HL-60/S4 (cell line): ENCODE results near the gene HMGCR.

Source experiments
- in situ Hi-C: fragments of 300-500 bp; cut with MboI; formaldehyde crosslinking; loops from 2 replicates; pipeline ENCODE4 v1.14.3; 2022; ENCODE audit warnings: low sequenced_read_pairs

HMGCR gene

DNA sequence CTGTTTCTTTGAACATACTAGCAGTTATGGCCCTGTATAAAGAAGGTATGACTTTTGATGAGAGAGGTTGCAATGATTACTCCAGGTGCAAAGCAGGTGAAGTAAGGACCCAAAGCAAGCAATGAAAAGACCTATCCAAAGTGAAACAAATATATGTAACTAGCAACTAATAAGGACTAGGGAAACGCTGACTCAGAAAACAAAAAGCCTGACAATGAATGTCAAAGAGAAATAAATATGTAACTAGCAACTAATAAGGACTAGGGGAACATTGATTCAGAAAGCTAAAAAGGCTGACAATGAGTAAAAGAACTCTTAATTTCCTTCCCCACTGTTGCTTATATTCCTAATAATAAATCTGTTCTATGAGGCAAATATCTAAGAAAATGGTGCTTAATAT, 43.1 kb downstream of the HMGCR start:
- in situ Hi-C loops, result no loop called here

DNA sequence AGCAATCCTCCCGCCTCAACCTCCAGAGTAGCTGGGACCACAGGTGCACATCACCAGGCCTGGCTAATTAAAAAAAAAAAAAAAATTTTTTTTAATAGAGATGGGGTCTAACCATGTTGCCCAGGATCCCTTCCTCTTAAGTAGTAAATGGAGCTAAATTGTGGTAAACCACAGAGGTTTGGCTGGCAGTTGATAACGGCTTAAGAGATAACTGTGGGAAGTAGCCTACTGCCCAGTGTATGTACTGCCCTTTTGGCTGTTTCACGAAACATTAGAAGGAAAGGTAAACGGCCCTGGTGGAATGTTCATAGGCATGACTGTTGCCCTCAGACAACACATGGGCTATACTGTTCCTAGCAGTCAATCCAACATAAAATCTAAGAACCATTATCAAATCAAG, 44.4 kb downstream of the HMGCR start:
- in situ Hi-C loops, result no loop called here

GRCh38 chr5:75384218-75384617, 47.2 kb downstream of the HMGCR start:
- in situ Hi-C loops, result no loop called here

DNA sequence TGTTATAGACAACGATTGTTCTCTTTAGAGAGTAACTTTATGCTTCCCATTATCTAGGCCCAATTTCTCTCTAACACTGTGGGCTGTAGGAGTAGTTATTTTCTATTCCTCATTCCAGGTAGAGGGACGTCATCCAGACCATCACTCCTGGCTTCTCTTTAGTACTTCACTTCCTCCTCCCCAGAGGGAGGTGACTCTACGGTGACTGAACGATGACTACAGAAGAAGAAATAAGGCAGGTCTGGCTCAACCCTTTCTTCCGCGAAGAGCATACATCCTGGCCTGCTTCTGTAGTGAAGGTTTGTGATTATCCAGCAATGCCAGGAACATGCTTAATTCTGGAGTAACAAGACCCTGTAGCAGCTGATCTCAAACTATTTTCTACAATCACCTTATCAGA, 50.8 kb downstream of the HMGCR start:
- in situ Hi-C loops, result no loop called here

DNA sequence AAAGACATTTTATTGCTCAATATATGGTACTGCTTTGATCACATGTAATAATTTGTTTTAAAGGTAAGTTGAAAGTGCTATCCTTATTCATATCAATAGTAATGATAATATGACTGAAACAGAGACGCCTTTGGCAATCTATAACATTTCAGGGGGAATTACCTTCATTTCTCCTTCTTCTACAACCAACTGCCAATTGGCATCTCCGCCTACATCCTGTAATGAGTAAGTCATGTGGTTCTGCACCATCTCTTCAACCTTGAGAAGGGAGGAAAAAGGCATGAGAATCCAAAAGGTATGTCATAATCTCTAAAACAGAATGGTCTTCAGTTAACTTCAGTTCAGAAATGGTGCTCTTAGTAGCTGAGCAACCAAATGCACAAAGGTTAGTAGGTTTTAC, 52.4 kb downstream of the HMGCR start:
- in situ Hi-C loops, result no loop called here

GRCh38 chr5:75395277-75395676, 58.3 kb downstream of the HMGCR start:
- in situ Hi-C loops, result no loop called here

DNA sequence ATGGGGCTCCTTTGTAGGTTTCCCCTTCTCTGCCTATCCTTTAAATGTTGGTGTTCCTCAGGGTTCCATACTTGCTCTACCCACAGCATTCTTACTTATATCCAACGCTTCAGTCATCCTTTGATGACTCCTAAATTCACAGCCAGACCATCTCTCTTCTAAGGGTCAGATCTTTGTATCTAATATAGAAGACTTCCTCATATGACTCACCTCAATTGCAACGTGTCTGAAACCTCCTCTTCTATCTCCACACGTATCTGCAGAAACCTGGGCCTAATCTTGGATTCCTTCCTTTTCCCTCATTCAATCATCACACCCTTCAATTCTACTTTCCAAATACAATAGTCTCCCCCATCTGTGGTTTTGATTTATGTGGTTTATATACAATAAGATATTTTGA, 68.3 kb downstream of the HMGCR start:
- in situ Hi-C loops, result no loop called here
